Osteoblast (primary cell): Measurements from ENCODE around the gene POLR2L. TPM values are rescaled to one million over a fixed set of nuclear protein-coding genes. Genes with fewer than 3 reads are reported as not detected.

ENCODE experiments used
- DNase-seq: peaks from one replicate; pipeline ENCODE4 v3.0.0; 2011; ENCODE audit warnings: low spot score, mixed read lengths; ENCODE audit not compliant: insufficient read length; ENCODE audit errors: missing footprints
- H2AFZ ChIP-seq: 2 replicates; pipeline ENCODE4 v1.6.0; 2011; ENCODE audit warnings: mild to moderate bottlenecking, low read length
- H3K27ac ChIP-seq: 2 replicates; pipeline ENCODE4 v1.5.1; 2011; ENCODE audit warnings: mild to moderate bottlenecking, low read depth, low read length, moderate library complexity
- H3K27me3 ChIP-seq: 2 replicates; pipeline ENCODE4 v1.6.0; 2012; ENCODE audit warnings: mild to moderate bottlenecking, control low read depth, inconsistent platforms, low read length, moderate library complexity; ENCODE audit not compliant: insufficient read depth
- H3K36me3 ChIP-seq: 2 replicates; pipeline ENCODE4 v1.5.1; 2011; ENCODE audit warnings: mild to moderate bottlenecking, low read length, control low read depth, moderate library complexity; ENCODE audit not compliant: insufficient read depth
- H3K4me1 ChIP-seq: 2 replicates; pipeline ENCODE4 v1.5.1; 2011; ENCODE audit warnings: mild to moderate bottlenecking, low read length, control low read depth, moderate library complexity; ENCODE audit not compliant: insufficient read depth
- H3K4me2 ChIP-seq: 2 replicates; pipeline ENCODE4 v1.6.0; 2011; ENCODE audit warnings: mild to moderate bottlenecking, low read length; ENCODE audit not compliant: insufficient read depth
- H3K4me3 ChIP-seq: fragments of 200-600 bp; sonication (generic); 3 replicates; pipeline ENCODE4 v1.5.1; 2012; ENCODE audit warnings: mild to moderate bottlenecking, low read length, inconsistent platforms; ENCODE audit not compliant: insufficient read depth
- H3K79me2 ChIP-seq: 2 replicates; pipeline ENCODE4 v1.6.0; 2012; ENCODE audit warnings: mild to moderate bottlenecking, low read length, control low read depth, inconsistent platforms; ENCODE audit not compliant: insufficient read depth
- H3K9me3 ChIP-seq: 2 replicates; pipeline ENCODE4 v1.5.1; 2011; ENCODE audit warnings: low read depth, low read length, control low read depth
- H4K20me1 ChIP-seq: 2 replicates; pipeline ENCODE4 v1.6.0; 2012; ENCODE audit warnings: mild to moderate bottlenecking, low read length, control low read depth; ENCODE audit not compliant: insufficient read depth
- total RNA-seq: library from RNA; depleted of rRNA; stranded (reverse); fragments of >200 nt; gene quantifications from 2 replicates; pipeline ENCODE4 v1.2.3, GENCODE V29; 2012
- TF ChIP-seq, protein P1 (sequence below): IDR thresholded peaks from 2 replicates; pipeline ENCODE4 v1.5.1; 2011; ENCODE audit warnings: mild to moderate bottlenecking, low read depth, low read length, moderate library complexity; ENCODE audit errors: extremely low read depth

The POLR2L gene
- total RNA-seq, 1 donor: 60.8 TPM

DNA sequence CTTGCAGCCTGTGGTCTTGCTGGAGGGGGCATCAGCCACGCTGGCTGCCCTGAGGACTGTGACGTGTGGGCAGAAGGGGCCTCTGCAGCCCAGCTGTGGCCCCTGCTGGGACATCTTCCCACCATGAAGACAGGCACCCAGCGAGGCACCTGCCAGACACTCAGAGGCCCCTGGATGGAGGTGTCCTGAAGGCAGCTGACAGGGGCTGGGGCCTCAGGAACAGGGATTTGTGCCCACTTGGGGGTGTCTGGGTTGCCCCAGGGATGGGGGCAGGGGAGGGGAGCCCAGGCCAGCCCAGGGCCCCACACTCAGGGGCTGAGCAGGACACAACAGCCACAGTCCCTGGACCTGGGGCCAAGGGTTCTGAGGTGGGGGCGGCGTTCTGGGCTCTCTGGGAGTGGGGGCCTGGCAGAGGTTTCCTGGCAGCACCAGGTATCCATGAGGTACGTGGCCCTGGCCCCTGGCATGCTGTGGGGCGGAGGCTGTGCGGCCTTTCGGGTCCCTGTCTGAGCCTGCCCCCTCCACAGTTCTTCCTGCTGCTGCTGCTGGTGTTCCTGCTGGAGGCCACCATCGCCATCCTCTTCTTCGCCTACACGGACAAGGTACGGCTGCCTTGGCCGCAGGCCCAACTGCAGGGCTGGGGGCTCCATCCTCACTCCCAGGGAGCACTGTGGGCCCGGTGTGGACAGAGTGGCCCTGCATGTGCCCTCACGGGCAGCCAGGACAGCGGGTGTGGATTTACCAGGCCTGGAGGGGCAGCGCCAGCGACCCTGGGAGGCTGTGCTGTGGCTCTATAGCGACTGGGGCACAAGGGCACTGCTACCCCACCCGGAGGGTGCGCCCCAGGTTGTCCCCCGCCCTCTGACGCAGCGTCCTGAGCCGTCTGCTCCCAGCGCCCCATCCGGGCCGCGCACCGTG is 21.8 kb upstream of the POLR2L start:
- no peak overlapping the region for H2AFZ ChIP-seq
- peaks cover 28% of the 10 kb centered on the region for H3K79me2 ChIP-seq
- H3K27ac ChIP-seq: no peak overlapping the region
- peaks cover 15% of the 10 kb centered on the region for H3K36me3 ChIP-seq
- no peak for DNase-seq
- H3K4me3 ChIP-seq: no peak overlapping the region
- H3K4me1 ChIP-seq: peaks cover 7% of the 10 kb centered on the region
- no peaks in the 10 kb centered on the region for H3K27me3 ChIP-seq
- H3K4me2 ChIP-seq: no peak overlapping the region
- TF ChIP-seq, protein P1, sequence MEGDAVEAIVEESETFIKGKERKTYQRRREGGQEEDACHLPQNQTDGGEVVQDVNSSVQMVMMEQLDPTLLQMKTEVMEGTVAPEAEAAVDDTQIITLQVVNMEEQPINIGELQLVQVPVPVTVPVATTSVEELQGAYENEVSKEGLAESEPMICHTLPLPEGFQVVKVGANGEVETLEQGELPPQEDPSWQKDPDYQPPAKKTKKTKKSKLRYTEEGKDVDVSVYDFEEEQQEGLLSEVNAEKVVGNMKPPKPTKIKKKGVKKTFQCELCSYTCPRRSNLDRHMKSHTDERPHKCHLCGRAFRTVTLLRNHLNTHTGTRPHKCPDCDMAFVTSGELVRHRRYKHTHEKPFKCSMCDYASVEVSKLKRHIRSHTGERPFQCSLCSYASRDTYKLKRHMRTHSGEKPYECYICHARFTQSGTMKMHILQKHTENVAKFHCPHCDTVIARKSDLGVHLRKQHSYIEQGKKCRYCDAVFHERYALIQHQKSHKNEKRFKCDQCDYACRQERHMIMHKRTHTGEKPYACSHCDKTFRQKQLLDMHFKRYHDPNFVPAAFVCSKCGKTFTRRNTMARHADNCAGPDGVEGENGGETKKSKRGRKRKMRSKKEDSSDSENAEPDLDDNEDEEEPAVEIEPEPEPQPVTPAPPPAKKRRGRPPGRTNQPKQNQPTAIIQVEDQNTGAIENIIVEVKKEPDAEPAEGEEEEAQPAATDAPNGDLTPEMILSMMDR: no peak
- H4K20me1 ChIP-seq: peaks cover 41% of the 10 kb centered on the region
- no peaks in the 10 kb centered on the region for H3K9me3 ChIP-seq

DNA sequence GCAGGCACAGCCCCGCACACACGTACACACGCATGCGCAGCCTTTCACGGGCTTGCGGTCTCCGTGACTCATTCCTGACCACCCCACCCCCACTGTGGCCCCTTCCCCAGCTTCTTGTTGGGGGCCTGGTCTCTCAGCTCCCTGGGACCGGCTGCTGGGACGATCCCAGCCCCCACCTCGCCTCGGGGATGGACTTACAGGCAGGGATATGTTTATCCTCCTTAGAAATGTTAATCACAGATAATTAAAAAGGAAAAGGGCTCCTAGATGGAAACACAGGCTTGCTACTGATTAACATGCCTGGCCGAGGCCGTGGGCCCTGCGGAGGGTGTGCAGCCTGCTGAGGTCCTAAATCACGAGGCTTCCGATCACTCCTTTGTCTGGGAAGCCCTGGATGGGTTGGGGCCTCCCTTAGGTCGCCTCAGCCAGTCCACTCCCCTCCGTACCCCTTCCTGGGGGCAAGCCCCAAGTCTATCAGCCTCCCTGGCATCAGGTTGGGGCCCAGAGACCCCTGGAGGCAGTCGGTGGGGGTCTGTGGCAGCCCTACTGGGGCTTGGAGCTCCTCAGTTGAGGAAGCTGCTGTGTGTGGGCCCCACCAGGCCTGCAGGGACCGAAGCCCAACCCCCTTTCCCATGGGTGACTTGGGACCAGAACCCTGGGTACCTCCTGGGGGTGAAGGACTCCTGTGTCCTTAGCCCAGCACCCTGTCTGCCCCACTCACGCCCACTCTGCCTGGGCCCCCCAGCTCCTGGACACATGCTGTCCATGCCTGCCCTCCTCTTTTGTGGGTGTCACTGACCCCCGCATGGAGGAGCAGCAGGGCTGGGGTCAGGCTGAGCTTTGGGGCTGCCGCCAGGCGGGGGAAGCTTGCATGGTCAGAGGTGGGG is 20.9 kb upstream of the POLR2L start:
- H3K27ac ChIP-seq: no peak overlapping the region
- peaks cover 49% of the 10 kb centered on the region for H4K20me1 ChIP-seq
- peaks cover 36% of the 10 kb centered on the region for H3K79me2 ChIP-seq
- peaks cover 7% of the 10 kb centered on the region for H3K4me1 ChIP-seq
- H3K27me3 ChIP-seq: no peaks in the 10 kb centered on the region
- TF ChIP-seq, protein P1: no peak
- no peaks in the 10 kb centered on the region for H3K9me3 ChIP-seq
- no peak for DNase-seq
- H3K36me3 ChIP-seq: peaks cover 14% of the 10 kb centered on the region
- no peak overlapping the region for H3K4me3 ChIP-seq
- no peak overlapping the region for H3K4me2 ChIP-seq
- no peak overlapping the region for H2AFZ ChIP-seq

DNA sequence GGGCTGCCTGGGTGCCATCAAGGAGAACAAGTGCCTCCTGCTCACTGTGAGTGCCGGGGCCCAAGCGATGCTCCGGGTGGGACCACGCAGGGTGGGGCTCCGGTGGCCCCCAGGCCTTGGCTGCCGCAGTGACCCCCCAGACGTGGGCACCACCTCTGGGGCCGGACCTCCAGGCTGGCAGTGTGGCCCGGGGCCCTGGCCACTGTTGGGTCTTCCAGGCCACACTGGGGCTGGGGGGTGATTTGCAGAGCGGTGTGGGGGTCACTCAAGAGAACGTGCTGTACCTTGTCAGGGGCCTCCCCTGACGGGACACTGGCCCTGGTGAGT is 20.3 kb upstream of the POLR2L start:
- no peak overlapping the region for H3K27ac ChIP-seq
- TF ChIP-seq, protein P1: no peak
- H3K27me3 ChIP-seq: no peaks in the 10 kb centered on the region
- H3K9me3 ChIP-seq: no peaks in the 10 kb centered on the region
- H3K36me3 ChIP-seq: peaks cover 13% of the 10 kb centered on the region
- H3K4me2 ChIP-seq: no peak overlapping the region
- no peak for DNase-seq
- no peak overlapping the region for H2AFZ ChIP-seq
- H3K4me3 ChIP-seq: no peak overlapping the region
- H4K20me1 ChIP-seq: peaks cover 53% of the 10 kb centered on the region
- peaks cover 7% of the 10 kb centered on the region for H3K4me1 ChIP-seq
- peaks cover 41% of the 10 kb centered on the region for H3K79me2 ChIP-seq
